HG02981 (cell line): ENCODE results near the gene PDE7B.

Experiments used
- ATAC-seq: cut with Tn5 transposase; IDR thresholded peaks from one replicate; pipeline ENCODE4 v1.9.1; 2021; ENCODE audit warnings: mild to moderate bottlenecking, moderate library complexity; ENCODE audit not compliant: unreplicated experiment

PDE7B gene

DNA sequence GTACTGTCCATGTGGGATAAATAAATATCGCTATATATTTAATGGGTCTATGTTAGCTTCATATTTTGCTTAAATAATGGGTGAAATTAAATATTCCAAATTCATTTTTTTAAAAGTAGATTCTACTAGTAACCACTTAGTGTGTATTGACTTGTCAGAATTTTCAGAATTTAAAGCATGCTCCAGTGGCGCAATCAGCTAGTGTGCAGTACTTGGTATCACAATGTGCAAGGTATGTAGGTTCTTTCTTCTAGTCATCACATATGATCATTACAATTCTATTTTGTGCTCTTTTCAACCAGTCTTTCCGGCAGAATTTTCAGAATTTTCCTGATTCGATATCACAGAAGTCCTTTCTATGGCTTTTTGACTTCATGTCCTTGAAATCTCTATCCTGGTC lies 32.6 kb downstream of the PDE7B start:
- no peak for ATAC-seq

- ATAC-seq = no peak
These were observed 35.6 kb downstream of the PDE7B start for GRCh38 chr6:135887069-135887468.

DNA sequence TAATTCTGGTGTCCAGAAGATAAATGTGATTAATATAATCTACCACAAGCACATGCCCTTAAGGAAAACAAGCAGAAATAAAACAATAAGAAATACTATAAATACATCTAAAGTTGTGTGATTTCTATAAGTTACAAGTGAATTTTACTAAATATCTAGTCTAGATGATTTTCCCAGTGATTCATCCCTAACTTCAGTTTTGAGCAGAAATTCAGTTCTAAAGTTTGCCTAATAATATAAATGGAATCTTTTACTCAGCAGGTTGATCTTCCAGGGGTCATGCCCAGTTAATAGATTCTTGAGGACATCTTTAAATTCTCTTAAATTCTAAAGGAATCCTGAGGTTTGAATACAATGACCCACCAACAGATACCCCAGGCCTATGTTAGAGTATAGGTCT lies 37.3 kb downstream of the PDE7B start:
- no peak for ATAC-seq

DNA sequence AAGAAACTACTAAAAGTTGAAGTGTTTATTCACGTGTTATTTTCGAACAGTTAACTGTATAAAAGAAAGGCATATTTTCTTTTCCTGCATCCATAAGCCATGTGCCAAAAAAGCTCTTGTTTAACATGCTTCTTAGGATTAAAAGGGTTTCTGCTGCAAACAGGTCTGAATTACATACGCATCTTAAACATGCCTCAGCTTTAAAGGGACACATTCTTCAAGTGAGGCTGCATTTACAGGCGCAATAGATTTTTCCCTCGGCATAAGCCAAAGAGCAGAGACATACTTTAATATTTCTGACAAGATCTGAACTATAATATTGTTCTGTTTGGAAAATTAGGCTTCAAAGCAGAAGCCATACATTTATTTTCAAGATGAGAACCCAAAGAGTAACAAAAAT lies 39.4 kb downstream of the PDE7B start:
- no peak for ATAC-seq

GRCh38 chr6:135891710-135892109 lies 40.2 kb downstream of the PDE7B start:
- no peak for ATAC-seq

DNA sequence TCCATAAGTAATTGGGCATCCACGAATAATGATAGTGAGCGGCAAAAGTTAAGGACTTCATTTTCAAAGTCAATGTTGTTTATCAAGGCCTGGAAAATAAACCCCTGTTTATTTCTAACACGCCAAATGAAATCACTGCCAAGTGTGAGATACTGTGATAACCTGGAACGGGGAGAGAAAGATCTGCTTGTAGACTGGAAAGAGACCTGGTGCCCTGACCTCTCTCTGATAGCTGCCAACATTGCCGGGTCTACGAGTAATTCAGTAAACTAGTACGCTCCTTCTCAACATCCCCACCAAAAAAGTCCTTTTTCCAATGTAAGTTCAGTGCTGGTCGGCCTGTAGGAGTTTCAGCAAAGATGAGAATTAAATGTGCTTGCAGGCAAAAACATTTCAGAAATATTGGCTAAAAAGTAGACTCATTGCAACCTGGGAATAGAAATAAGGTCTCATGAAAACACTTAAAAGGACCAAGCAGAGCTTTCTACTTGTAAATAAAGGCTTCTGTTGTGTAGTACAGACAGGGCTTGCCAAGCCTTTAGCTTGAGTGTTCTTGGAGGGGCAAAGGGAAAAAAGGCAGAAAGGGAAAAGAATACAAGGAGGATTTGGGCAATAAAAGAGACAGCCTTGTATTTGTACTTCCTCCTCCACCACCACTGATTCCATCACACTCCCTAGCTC lies 43.9 kb downstream of the PDE7B start:
- no peak for ATAC-seq

DNA sequence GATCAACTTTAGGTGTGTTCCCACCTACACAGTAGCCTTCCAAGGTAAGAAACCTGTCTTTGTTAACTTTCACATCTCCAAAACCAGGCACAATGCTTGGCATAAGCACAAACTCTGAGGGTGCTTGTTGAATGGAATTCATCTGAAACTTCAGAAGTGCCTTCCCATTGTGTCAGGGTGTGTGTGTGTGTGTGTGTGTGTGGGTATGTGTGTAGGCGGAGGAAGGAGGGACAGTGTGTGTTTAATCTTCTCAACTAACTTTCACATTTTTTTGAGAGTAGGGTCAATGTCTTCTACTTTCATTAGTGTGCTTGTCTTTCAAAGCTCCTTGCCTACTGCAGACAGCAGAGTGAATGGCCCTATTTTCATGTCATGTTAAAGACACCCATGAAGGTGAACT lies 45.6 kb downstream of the PDE7B start:
- ATAC-seq = no peak

DNA sequence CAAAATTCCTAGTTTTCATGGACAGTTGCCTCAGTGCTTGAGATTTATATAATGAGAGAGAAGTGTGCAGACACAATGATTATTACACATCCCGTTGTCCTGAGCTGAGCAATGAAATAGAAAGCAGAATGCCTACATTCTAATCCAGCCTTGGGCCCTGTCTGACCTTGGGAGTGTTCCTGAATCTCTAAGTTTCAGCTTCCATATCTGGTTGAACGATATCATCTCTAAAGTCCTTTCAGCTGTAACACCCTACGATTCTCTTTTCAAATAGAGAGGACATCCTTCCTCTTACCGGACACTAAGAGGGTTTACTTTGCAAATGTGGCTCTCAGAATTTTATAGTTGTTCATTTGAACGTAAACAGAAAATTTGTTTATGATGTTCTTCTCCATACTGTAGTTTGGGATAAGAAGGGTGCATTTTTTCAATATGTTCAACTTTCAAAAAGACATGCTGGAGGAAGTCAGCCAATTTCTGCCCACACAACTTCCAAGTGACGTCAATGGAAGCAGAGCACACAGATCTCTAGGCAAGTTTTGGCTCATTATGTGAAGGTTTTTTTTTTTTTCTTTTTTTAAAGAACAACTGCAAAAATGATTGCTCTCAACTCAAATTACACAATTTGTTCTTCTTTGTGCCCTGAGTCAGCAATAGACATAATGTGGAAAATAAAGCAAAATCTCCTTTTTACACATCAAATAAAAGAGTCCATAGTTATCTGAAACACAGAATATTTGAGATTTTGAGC lies 50.4 kb downstream of the PDE7B start:
- ATAC-seq = no peak

DNA sequence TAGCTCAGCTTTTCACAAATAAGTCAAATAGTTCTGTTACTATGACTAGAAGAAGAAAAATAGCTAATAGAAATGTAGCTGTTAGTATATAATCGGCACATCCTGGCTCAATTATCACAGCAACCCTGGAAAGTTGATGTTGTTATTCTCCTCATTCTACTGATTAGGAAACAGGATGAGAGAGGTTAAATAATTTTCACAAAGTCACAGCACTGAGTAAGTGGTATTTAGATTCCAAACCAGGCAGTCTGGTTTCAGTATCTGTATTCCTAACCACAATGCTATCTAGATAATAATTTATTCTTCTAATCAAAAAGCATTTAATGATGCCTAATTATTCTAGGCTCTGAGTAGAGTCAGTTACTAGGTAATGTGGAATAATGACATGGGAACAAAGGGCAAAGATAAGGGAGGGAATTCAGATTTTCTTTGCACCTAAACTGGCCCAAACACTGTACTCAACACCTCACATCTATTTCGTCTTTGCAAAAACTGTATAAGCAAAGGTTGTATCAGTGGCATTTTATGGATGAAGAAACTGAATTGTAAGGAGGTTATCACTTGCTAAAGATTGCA lies 51.3 kb downstream of the PDE7B start:
- no peak for ATAC-seq

- ATAC-seq = no peak
These were observed 53.2 kb downstream of the PDE7B start for GRCh38 chr6:135904666-135905065.

DNA sequence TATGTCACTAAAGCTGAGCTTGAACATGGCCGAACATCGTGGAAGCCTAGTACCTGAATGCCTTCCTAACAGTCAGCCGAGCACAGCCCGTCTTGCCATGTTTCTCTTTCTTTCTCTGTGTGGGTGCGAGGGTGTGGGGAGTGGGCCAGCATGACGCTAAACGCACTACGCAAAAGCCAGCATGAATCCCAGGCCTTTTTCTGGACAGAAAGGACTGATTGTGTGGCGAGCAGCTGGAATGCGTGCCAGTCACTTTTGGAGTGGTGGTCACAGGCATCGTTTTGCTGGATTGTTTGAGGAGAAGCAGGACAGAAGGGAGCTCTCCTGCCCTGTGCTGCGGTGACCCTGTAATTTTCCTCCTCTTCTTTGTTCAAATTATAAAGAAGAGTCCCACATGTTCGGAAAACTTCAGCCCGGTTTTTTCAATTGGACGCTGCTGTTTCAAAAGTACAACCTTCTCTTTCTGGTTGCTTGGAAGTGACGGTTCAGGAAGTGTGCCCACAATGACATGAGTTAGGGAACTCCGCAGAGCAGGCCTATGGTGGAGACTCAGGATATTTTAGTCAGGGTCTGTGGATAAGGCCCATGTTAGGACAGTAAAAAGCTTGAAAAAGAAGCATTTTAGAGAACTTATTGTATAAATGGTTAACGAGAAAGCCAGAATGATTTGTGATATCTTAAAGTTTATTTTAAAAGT lies 54.3 kb downstream of the PDE7B start:
- no peak for ATAC-seq

GRCh38 chr6:135906542-135906941 lies 55.0 kb downstream of the PDE7B start:
- no peak for ATAC-seq

DNA sequence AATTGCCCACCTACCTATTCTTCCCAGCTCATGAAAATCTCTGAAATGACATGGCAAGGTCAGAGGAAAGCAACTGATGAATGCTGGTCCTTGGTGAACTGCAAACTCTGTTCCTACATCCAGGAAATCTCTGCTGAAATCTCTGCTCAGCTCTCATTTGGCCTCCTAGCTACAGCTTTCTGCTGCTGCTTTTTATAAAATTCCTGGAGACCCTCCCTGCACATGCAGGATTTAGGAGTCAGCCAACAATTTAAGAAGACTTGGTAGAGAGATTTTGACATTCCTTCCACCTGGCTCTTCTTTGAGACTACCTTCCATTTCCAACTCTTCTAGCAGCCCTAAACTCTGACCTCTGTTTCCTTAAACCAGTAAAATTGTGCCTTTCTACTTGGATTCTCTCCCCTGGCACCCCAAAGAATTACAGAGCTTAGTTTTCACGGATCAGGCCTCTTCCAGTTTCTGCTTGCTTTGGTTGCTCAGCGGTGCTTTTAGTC lies 55.5 kb downstream of the PDE7B start:
- no peak for ATAC-seq

DNA sequence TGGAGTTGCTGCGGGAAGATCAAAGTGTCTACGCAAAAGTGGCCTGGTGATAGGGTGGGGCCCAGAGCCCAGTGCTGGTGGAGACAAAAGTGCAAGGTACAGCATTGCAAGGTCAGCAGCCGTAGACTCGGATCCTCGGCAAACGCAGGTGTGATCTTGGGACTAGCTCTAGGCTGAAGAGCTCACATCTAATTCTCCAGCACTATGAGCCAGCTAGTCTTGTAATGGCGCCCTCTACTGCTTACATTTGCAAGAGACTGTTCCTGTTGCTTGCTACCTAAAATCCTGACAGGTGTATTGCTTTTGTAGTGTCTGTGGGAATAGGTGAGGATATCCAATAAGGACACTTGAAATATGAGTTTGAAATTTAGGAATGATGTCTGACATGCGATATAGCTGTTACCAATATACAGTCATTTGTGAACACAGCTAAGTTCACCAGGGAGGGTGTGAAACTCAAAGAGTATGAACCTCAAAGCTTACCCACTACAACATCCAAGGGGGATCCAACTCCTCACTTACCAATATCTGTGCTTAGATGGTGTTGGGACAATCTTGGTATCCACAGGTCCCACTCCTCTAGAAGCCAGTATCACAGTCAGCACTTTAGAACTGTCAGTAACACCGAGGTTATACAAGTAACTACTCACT lies 58.4 kb downstream of the PDE7B start:
- peak; percentile 88 for ATAC-seq

DNA sequence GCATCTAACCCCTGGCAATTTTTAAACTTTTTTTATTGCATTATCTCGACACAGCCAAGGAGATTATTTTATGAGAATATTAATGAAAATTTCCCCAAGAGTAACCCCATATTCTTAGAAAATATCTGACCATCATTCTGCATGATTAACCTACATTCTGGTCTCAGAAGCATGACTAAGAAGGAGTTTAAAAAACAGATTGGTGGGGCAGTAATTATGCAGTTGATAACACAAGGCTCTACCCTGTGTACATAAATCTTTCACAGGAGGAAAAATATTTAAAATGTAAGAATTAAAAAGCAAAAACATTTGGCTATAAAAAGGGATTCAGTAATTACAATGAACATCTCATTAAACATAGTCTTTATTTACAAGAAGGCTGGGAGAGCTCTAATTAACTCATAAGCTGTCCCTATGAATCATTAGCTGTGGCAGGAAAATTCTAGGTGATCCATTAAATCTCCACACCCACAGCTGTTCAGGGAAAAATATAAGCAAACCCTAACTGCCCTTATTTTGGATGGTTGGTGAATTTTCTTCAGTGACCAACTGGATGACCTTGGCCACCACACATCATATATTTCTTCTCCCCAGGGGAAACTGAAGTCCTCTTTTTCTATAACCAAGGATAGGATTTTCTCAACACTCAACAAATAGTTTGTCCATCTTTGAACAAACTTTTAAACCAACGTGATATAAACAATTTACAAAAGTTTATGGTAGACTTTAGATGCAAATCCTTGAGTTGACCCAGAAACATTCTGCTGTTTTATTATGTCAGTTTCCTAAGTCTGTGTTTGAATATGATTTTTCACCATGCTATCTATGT lies 59.5 kb downstream of the PDE7B start:
- no peak for ATAC-seq

DNA sequence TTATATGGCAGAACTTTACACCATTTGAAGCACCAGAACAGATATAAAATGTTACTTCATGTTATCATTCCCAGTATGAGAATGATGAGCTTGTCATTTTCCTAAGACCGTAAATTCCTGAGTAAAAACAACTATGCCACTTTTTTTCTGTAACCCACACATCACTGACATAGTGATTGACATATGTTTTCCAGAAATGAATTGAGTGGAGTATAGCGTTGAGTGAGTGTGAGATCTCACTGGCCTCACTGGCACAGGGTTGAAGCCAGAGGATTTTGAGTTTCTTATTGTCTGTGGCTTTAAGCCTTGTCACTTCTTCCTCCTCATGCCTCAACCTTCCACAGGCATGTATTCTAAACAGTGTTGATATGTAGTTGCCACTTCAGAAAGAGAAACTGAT lies 62.3 kb downstream of the PDE7B start:
- ATAC-seq = no peak

DNA sequence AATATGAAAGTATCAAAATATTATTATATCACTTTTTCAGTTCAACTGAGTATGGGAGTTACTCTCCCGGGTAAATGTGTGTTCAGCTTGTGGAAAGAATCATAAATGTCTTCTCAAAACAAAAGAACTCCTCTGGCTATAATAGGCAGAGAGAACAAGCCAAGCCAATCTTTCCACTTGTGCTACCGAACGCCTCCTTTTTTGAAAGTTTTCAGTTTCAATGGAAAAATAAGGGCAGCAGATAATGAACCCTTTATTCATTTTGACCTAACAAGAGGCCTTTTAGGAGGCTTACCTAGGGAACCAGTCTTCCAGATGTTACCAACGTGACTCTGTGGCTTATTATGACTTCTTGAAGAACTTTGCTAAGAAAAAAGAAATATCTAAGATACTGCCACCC lies 67.5 kb downstream of the PDE7B start:
- ATAC-seq = no peak

- ATAC-seq = no peak
These were observed 69.2 kb downstream of the PDE7B start for GRCh38 chr6:135920689-135921088.

- ATAC-seq = no peak
These were observed 69.7 kb downstream of the PDE7B start for GRCh38 chr6:135921188-135921587.

DNA sequence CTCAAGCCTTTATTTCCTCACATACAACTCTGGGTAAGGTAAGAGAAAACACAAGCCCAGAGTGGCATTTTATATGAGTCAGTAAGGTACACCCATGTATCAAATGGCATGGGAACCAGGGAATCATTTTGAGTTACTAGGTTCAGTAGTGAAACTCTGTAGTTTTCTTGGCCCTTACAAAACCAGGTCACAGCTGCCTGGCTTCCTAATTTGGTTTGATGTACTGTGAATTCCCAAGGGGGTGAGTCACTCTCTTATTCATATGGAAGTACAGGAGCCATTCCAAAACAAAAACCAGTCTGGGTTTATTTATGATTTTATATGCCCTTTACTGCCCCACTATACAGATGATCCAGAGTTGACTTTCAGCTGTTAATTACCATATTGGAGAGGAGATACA lies 70.7 kb downstream of the PDE7B start:
- peak; percentile 80 for ATAC-seq
